Measurements from ENCODE around the gene TNRC6A.
"Not testable (repeated sequence)": the region's sequence is repeated elsewhere in the genome, so short reads cannot be mapped to it uniquely, and the experiment has no call there.

- not testable (repeated sequence) for TF ChIP-seq CTCF (conservative IDR thresholded peaks at IDR 0.05; ENCODE audit: low read length); EZH2phosphoT487 (IDR thresholded peaks at IDR 0.05; ENCODE audit: borderline replicate concordance, low read depth, low read length)
Measured at GRCh38 chr16:24845031-24845365, 115.5 kb downstream of the TNRC6A start.

All from OCI-LY7 (cell line).